GM20431 (cell line): ENCODE measurements around the gene IL13.

Experiments used
- in situ Hi-C: fragments of 300-500 bp; cut with MseI, MboI; formaldehyde crosslinking; loops from one replicate; pipeline ENCODE4 v1.15.0; 2020; ENCODE audit warnings: low sequenced_read_pairs; ENCODE audit not compliant: unreplicated experiment

Gene IL13

DNA sequence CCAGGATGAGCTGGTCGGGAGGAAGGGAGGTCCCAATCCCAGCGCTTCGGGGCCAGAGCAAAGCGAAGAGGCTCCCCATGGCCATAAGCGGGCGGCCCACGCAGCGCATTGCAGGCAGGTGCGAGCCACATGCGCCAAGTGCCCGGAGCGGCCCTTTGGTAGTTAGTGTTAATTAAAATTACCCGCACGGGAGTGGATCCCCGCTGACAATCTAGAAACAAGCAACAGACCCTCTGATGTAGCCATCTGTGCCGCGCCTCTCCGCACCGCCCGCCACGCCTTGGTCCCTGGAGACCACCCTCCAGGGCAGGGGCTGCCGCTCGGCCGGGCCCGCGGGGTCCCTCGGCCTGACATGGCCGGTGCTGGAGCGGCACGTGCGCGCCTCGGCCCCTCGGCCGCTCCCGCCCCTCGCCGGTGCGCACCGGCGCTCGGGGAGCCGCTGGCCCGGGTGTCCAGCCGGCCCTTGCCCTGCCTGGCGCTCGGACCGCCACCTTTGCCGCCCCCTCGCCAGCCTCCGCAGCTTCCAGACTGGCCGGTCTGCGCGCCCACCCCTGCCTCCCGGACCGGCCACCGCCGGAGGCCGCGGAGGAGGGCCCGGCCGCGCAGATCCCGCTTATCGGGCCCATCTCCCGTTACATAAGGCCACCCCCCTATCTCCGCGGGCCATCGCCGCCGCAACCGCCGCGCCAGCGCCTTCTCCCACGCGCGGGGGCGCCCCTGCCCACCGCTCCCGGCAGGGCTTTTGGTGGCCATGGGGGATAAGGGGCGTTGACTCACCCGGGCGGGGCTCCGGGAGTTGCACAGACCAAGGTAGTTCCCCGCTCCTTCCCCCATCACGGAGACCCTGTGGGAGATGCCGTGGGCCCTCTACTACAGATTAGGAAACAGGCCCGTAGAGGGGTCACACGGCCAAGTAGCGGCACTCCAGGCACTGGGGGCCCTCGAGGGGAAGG, 1.9 kb upstream of the IL13 start:
- in situ Hi-C loops = no loop called here

DNA sequence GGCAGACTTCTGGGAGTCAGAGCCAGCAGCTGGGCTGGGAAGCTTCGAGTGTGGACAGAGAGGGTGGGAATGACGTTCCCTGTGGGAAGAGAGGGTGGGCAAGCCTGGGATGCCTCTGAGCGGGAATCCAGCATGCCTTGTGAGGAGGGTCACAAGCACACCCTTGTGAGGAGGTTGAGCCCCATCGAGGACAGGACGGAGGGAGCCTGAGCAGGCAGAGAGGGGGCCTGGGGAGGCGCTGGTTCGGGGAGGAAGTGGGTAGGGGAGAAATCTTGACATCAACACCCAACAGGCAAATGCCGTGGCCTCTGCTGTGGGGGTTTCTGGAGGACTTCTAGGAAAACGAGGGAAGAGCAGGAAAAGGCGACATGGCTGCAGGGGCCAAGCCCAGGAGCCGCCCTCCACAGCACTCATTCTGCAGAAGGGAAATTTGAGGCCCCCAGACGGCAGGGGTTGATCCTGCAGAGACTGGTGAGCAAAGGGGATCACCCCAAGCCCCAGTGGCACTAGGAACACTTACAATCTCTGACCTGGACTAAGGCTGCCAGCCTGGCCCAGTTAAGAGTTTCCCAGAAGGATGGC, 1.1 kb upstream of the IL13 start:
- in situ Hi-C loops = no loop called here

DNA sequence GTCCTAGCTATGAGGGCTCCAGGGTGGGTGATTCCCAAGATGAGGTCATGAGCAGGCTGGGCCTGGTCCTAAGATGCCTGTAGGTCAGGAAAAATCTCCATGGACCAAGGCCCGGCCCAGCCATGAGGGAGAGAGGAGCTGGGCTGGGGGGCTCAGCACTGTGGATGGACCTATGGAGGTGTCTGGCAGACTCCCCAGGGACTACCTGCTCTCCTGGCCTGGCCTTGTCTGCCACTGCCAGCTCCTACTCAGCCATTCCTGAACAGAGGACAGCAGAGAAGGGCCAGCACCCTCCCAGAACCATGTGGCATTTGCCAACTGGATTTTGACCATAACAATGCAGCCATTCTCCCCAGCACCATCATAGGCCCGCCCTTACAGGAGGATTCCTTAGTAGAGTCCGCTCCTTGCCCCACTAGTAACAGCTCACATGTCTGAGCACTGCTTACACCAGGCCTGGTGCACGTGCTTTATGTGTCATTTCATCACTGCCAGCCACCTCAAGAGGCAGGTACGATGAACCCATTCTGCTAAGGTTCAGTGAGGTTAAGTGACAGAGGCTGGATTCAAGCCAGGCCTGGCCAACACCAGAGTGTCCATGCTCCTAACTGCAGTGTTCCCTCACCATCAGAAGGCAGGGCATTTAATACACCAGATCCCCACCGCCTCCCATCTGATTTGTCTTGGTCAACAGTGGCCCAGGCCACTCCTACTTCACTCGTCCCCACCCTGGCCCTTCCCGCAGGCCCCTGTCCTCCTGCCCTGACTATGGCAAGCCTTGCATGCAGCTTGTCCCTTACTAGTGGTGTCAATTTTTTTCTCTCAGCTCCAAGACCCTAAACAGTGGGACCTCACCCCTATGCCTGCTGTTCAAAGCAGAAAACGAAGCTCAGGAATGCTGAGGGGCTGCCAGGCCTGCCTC, 669 bp downstream of the IL13 start:
- in situ Hi-C loops = no loop called here

DNA sequence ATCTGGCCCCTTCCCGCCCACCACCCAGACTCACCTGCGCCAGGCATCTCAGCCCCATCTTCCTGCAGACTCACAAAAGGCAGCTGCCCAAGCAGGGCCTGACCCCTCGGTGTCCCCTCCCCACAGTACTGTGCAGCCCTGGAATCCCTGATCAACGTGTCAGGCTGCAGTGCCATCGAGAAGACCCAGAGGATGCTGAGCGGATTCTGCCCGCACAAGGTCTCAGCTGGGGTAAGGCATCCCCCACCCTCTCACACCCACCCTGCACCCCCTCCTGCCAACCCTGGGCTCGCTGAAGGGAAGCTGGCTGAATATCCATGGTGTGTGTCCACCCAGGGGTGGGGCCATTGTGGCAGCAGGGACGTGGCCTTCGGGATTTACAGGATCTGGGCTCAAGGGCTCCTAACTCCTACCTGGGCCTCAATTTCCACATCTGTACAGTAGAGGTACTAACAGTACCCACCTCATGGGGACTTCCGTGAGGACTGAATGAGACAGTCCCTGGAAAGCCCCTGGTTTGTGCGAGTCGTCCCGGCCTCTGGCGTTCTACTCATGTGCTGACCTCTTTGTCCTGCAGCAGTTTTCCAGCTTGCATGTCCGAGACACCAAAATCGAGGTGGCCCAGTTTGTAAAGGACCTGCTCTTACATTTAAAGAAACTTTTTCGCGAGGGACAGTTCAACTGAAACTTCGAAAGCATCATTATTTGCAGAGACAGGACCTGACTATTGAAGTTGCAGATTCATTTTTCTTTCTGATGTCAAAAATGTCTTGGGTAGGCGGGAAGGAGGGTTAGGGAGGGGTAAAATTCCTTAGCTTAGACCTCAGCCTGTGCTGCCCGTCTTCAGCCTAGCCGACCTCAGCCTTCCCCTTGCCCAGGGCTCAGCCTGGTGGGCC, 1.9 kb downstream of the IL13 start:
- in situ Hi-C loops = no loop called here

DNA sequence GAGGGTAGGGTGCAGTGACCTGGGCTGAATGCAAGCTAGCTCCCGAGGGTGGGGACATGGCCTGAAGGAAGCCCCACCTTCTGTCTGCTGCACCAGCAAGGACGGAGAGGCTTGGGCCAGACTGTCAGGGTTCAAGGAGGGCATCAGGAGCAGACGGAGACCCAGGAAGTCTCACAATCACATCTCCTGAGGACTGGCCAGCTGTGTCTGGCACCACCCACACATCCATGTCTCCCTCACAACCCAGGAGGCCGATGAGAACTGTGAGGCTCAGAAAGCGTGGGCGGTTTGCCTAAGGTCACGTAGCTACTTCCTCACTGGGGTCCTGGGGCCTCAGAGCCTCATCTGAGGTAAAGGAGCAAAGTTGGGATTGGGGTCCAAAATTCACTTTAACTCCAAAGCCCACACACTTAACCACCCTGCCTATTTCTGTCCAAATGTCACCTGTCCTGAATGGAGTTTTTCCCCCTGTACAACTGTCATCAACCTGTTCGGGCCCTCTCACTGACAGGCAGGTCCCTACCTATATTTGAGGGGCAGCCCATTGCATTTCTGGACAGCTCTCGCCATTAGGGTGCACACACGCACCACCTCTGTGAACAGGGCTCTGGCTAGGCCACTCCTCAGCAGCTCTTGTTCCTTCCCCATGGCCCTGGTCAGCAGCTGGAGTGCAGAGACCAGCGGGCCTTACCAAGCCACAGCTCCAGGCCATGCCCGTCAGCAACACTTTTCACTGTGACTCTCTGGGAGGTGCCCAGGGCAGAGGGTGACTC, 3.4 kb downstream of the IL13 start:
- in situ Hi-C loops = no loop called here

DNA sequence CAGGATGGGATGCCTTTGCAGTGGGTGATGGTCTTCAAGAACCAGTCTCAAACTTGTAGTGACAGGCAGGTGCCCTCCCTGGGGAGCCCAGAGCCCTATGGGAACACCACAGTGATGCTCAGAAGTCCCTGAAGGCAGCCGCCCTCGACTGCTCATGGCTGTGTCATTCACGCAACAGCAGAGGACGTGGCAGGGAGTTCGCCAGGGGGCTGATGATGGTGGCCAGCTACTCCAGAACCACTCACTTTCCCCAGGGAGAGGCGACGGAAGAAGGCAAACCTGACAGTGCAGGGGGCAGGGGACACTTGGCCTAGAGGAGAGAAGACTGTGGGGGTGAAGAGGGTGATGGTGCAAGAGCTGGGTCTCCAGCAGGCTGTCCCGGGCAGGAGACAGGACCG, 4.0 kb downstream of the IL13 start:
- in situ Hi-C loops = no loop called here

DNA sequence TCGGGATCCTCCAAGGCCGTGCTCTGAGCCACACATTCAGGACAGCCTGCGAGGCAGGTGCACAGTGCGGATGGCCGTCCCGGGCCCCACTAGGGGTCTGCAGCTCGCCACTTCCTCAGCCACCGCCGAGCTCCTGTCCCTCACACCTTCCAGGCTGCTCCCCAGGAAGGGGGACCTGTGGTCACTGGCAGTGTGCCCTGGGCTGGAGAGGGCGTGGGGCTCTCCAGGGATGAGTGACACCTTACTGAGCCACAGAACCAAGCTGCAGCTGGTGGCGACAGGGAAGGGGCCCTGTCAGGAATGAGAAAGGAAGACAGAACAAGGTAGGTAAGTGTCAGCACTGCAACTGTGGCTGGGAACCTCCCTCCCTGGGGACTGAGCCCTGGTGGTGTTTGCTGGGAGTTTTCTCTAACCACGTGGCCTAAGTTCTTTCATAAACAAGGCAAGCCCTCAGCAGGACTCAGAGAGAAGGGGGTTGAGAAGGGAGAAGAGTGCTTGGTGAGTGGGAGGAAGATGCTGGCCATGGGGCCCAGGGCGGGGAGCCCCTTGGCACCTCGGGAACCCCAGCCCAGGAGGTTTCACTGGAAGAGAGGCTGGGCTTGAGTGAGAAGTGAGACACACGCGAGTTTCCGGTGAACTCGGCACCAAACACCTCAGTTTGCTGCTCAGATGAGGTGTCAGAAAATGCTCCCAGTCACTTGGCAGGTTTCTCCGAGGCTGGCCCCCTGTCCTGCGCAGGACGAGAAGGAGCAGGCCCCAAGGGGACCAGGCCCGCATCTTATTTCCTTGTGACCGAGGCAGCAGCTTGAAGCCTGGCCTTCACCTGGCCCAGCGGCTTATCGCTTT, 5.2 kb downstream of the IL13 start:
- in situ Hi-C loops = no loop called here

DNA sequence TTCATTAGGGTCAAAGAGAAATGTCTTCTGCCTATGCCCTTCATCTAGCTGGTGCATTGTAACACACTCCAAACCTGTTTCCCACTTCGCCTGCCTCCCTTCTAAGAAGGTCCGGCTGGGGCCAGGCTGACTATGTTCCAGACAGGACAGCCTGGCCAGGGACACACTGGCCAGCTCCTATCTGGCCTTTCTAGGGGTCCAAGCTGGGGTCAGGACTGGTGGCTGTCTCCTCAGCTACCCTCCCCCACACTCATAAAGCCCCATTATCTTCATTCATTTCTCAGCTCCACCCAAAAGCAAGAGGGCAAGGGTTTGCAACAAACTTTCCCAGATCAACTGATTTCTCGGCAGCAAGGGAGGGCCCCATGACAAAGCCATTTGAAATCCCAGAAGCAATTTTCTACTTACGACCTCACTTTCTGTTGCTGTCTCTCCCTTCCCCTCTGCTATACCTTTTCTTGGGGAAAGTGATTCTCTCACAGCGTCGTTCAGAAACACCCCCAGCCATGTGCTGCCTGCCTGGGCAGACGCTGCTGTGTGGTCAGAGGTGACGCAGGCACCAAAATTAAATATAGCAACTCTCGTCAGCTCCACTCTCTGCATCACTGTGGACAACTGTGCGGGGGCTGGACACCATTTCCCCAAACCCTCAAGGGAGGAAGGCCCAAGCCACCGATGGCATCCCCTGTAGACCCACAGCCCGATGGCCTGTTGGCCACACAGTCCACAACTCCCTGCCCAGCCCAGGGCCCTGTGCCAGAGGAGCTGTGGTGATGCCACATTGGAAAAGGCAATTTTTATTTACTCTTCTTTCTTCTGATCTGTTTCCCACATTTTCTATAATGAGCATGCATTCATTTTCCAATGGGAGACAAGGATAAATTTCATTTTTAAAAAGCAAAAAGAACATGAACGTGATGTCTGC, 6.1 kb downstream of the IL13 start:
- in situ Hi-C loops = no loop called here

DNA sequence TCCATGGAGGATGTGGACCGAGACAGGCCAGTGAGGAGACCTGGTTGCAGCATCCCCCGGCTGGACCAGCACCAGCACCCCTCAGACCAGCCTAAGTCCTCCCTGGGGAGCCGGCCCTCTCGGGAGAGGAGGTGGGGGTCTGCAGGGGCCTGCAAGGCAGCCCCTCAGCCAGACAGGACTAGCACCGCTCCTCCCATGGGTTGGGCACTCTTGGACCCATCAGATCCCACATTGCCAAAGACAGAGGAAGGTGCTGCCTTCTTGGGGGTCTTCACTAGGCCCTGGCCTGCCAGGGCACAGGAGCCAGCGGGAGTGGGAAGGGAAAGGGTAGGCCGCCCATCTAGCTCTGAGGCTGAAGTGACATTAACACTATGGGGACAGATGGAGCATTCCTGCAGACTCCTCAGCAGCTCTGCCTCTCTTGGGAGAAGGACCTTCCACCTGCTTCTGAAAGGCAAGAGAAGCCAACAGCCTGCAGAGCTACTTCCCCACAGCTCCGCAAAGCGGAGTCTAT, 6.8 kb downstream of the IL13 start:
- in situ Hi-C loops = no loop called here

DNA sequence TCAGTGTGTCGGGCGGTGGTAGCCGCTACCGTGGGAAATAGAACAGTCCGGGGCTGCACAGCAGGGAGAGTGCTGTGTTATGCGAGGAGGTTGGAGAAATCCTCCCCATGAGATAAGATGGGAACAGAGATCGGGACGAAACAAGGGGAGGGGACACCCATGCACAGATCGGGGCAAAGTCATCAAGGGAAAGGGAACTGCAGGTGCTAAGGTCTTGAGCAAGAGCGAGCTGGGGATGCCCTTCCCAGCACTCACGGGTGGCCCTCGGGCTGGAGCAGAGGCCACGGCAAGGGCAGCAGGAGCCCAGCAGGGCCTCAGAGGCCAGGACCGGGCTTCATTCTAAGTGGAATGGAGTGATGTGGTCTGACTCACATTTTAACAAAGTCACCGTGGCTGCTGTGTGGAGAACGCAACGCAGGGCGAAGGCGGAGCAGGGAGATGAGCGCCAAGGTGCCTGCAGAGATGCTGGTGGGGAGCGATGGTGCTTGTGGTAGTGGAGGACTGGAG, 7.7 kb downstream of the IL13 start:
- in situ Hi-C loops = no loop called here

DNA sequence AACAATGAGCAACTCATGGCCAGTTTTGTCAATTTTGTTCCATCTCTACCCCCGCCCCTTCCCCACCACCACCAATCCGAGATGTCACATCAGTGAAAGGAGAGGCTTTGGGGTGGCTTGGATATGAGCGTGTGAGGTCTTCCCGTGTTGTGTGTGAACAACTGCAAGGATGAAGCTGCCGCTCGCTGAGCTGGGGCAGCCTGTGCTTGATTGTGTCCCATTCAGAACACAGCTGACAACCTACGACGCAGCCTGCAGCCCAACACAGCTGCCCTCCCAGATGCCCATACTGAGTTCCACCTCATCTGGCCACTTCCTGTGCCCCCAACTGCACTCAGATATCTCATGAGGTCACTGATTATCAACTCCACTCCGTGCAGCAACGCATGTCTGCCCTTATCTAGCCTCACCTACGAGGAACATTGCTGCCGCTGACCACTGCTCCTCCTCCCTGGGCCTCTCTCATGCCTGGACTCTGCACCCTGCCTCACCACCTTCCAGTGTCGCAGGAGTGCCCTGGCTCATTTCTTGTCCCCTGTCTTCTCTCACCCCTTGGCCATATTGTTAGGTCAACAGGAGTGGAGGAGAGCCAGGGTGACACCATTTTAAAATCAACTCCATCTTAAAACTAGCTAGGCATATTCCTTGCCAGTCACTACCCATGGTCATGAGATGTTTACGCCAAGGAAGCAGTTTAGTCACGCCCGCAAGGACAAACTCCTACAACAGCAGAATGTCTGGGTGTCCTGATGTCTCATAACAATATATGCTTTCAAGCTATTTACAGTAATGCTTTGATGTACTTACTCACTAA, 8.5 kb downstream of the IL13 start:
- in situ Hi-C loops = no loop called here

DNA sequence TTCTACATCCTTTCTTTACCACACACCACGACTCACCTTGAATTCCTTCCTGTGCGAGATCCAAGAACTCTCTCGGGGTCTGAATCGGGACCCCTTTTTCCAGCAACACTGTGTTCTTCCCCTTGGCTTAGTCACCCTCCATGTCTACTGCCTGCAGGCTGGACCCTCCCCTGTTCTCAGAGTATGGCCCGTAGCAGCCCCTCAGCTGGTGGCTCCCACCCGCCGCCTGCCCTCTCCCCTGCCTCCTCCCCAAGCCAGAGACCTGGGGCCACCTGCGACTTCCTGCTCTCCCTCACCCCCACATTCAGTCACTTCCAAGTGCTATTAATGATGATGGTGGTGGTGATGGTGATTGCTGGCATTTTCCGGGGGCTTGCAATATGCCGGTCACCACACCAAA, 9.3 kb downstream of the IL13 start:
- in situ Hi-C loops = no loop called here

DNA sequence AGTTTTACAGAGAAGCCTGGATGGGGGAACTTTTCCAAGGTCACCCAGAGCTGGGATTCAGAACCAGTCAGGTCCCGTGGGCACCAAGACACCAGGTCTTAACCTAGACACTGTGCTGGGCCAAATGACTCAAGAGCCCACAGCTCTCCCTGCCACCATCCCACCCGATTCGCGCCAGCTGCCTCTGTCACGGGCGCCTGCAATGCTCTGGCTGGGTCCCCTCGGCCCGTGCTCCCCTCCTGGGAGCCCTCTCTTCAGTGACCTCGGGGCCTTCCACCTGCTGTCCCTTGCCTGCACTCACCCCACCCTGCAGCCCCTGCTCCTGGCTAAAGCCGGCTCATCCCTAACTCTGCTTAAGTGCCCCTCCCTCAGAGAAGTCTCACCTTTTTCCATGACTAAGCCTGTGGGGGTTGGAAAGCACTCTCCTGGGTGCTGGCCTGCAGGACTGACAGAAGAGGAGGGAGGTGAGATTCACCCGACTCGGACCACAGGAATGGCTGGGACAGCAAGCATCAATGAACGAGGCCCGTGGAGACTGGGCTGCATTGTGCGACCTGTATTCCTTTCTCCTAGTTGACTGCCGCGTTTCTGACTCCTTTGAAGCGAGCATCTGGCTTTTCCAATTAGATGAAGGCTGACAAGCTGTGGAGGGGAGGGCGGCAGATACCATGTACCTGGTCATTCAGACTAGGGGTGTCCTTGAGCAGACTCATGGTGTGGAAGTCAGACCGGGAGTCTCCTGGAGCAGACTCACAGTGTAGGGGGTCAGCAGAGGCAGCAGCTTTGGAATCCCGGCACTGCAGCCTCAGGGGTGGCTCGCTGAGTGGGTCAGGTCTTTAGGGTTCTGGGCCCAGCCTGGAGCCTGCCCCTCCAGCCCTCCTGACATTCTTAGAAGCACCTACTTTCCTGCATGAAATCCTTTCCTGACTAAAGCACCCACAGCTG, 10.1 kb downstream of the IL13 start:
- in situ Hi-C loops = no loop called here

DNA sequence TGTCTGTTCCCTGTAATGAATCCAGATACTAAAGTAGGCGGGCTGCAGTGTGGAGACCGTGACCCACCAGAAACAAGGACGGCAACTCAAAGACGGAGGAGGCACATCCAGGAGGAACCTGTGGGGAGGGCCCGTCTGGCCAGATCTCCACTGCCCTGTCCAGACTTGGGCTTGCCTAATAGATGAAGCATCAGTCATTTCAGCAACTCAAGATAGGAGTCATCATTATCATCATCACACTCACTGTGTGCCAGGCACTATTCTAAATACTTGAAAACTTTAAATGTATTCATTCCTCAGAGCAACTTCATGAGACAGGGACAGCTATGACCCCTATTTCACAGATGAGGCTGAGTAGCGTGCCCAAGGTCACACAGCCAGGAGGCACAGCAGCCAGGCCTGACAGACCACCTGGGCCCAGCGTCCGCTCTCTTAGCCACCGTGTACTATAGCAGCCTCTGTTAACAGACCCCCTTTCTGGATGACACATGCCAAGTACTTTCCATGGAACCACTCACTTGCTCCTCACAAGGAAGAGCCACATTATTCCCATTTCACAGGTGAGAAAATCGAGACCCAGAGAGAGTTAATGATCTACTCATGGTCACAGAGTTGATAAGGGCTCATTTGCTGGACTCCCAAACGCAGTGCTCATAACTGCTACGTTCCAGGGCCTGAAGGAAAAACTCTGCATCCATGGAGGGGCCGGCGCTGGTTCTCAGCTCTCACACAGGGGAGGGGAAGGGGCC, 10.9 kb downstream of the IL13 start:
- in situ Hi-C loops = no loop called here
